HepG2 (cell line): Measurements from ENCODE around the gene ZNF559. TPM values are rescaled to one million over a fixed set of nuclear protein-coding genes. Genes with fewer than 3 reads are reported as not detected.

ENCODE experiments used
- CAMTA2 ChIP-seq: sonication (generic); formaldehyde crosslinking; IDR thresholded peaks from 2 replicates; pipeline ENCODE4 v1.4.0; 2020; ENCODE audit warnings: mild to moderate bottlenecking, missing genetic modification reagents, borderline replicate concordance
- CEBPZ ChIP-seq: IDR thresholded peaks from 2 replicates; pipeline ENCODE4 v1.6.1; 2012; ENCODE audit warnings: low read length, improper control_type of control experiment
- HMGA1 ChIP-seq: sonication (generic); formaldehyde crosslinking; conservative IDR thresholded peaks from 2 replicates; pipeline ENCODE4 v1.4.0; 2020; ENCODE audit warnings: missing genetic modification reagents
- NFE2L1 ChIP-seq: sonication (generic); formaldehyde crosslinking; IDR thresholded peaks from 2 replicates; pipeline ENCODE4 v1.4.0; 2020; ENCODE audit warnings: missing genetic modification reagents, mild to moderate bottlenecking, borderline replicate concordance
- RBM39 ChIP-seq: fragments of 200-400 bp; formaldehyde crosslinking; IDR thresholded peaks from one replicate; pipeline ENCODE4 v1.6.1; 2018; ENCODE audit warnings: antibody characterized with exemption, mild to moderate bottlenecking, low read depth, low read length; ENCODE audit not compliant: poor library complexity, severe bottlenecking
- SMAD3 ChIP-seq: sonication (generic); formaldehyde crosslinking; IDR thresholded peaks from 2 replicates; pipeline ENCODE4 v1.4.0; 2020; ENCODE audit warnings: missing genetic modification reagents
- ZBTB4 ChIP-seq: sonication (generic); formaldehyde crosslinking; IDR thresholded peaks from 2 replicates; pipeline ENCODE4 v1.4.0; 2020; ENCODE audit warnings: missing genetic modification reagents, mild to moderate bottlenecking, borderline replicate concordance
- ZNF24 ChIP-seq: fragments of 450-650 bp; IDR thresholded peaks from 2 replicates; pipeline ENCODE4 v1.6.1; 2017; ENCODE audit warnings: antibody characterized with exemption, mild to moderate bottlenecking
- ZNF407 ChIP-seq: sonication (generic); formaldehyde crosslinking; IDR thresholded peaks from one replicate; pipeline ENCODE4 v1.5.1; 2020; ENCODE audit warnings: mild to moderate bottlenecking, missing genetic modification reagents; ENCODE audit errors: not compliant biosample characterization
- ZNF619 ChIP-seq: sonication (generic); formaldehyde crosslinking; IDR thresholded peaks from 2 replicates; pipeline ENCODE4 v1.4.0; 2020; ENCODE audit warnings: mild to moderate bottlenecking, missing genetic modification reagents
- ZNF775 ChIP-seq: sonication (generic); formaldehyde crosslinking; IDR thresholded peaks from 2 replicates; pipeline ENCODE4 v1.4.0; 2020; ENCODE audit warnings: missing genetic modification reagents, mild to moderate bottlenecking, moderate library complexity, borderline replicate concordance
- ZNF891 ChIP-seq: sonication (generic); formaldehyde crosslinking; IDR thresholded peaks from 2 replicates; pipeline ENCODE4 v1.5.0; 2020; ENCODE audit warnings: mild to moderate bottlenecking, missing genetic modification reagents
- polyA plus RNA-seq, 8 experiments: library from polyadenylated mRNA; depleted of rRNA in 3 of 8; stranded (reverse) in 7 of 8; unstranded in 1 of 8; fragments of >200 nt; fragmentation: Illumina TruSeq in 4 of 8; extraction: Trizol in 4 of 8; gene quantifications; 2 replicates each; pipeline versions ENCODE4 v1.2.1 to v1.2.3, GENCODE V29; 2011 to 2016; ENCODE audit warnings: low read depth in 4 of 8, missing spikeins in 1 of 8, mixed read lengths in 1 of 8; ENCODE audit not compliant: insufficient read depth in 1 of 8
- total RNA-seq, 5 experiments: library from RNA; depleted of rRNA; stranded (reverse); fragments of >200 nt; fragmentation: Illumina TruSeq; extraction: Trizol; gene quantifications; 2 replicates each; pipeline ENCODE4 v1.2.3, GENCODE V29; 2016; ENCODE audit warnings: low read depth in 1 of 5

ZNF559 gene
- total and polyA plus RNA-seq, 2 of the 13 experiments (the other 11 are each of a cell fraction or from before 2014, with no cell fraction given), result 6.3 to 9.8 TPM

GRCh38 chr19:9323919-9324583 is at the start of gene ZNF559 (continued):
- no peak for TF ChIP-seq ZNF407
- no peak for TF ChIP-seq CAMTA2 (CRISPR knock-in tag)
- no peak for TF ChIP-seq ZBTB4 (CRISPR knock-in tag)
- no peak for TF ChIP-seq ZNF619
- TF ChIP-seq SMAD3 (CRISPR knock-in tag), result no peak
- no peak for TF ChIP-seq HMGA1 (CRISPR knock-in tag)
- no peak for TF ChIP-seq ZNF775 (CRISPR knock-in tag)
- TF ChIP-seq CEBPZ, result no peak
- TF ChIP-seq ZNF24, result no peak
- no peak for TF ChIP-seq NFE2L1
- no peak for TF ChIP-seq ZNF891 (CRISPR knock-in tag)
- peak; percentile 45 for TF ChIP-seq RBM39
